ENCODE data around the gene NRAP. TPM values are rescaled to one million over a fixed set of nuclear protein-coding genes. Genes with fewer than 3 reads are reported as not detected.
A peak's percentile ranks its signal among the peaks of the same experiment; 100 is the strongest.

NRAP gene
- total and polyA plus RNA-seq, 10 of the 15 experiments (the other 5 are each of a cell fraction or from before 2014, with no cell fraction given), result not detected

GRCh38 chr10:113695691-113696090 is 31.9 kb upstream of the NRAP start:
- ChIA-PET POLR2A (no interaction called here), CTCF (no interaction called here), SMC1A (ENCODE audit: uncharacterized antibody, unreplicated experiment) (no interaction called here), RAD21 (ENCODE audit: unreplicated experiment) (no interaction called here)
- Histone ChIP-seq H3K9ac (ENCODE audit: control insufficient read depth, insufficient read depth, low read length) (no peak overlapping the region), H3K4me3 (no peak overlapping the region), H3K9me3 (replicated peaks; ENCODE audit: control insufficient read depth, insufficient read depth, low read length) (peaks cover 29% of the 10 kb centered on the region), H3K27me3 (replicated peaks in 1 of 2; ENCODE audit: control insufficient read depth in 2 of 2, insufficient read depth in 2 of 2, low read length in 1 of 2) (no peaks in the 10 kb centered on the region), H2AFZ (ENCODE audit: control insufficient read depth, low read depth, low read length) (no peak overlapping the region), H3K4me2 (ENCODE audit: control insufficient read depth, insufficient read depth) (no peak overlapping the region), H3K4me1 (ENCODE audit: control insufficient read depth, insufficient read depth, low read length) (no peaks in the 10 kb centered on the region), H3K27ac (ENCODE audit: control insufficient read depth, insufficient read depth) (no peak overlapping the region), H3K79me2 (ENCODE audit: control insufficient read depth, insufficient read depth, low read length) (peaks cover 13% of the 10 kb centered on the region), H4K20me1 (ENCODE audit: control insufficient read depth, insufficient read depth) (no peaks in the 10 kb centered on the region), H3K36me3 (ENCODE audit: control insufficient read depth in 2 of 2, insufficient read depth in 2 of 2, low read length in 1 of 2) (peaks cover 13 to 15% of the 10 kb centered on the region in 2 experiments; a peak in 3 of 4 replicates)
- DNase-seq (ENCODE audit: low read depth, low spot score) (no peak), ATAC-seq (no peak), FAIRE-seq (no peak)
- intact Hi-C loops (cut with micrococcal nuclease; ENCODE audit: unreplicated experiment), result no loop called here
- in situ Hi-C loops (cut with MboI), result loop anchor here (25.0 kb wide), 1 partner anchor 1117 kb away; the partner anchor contains the start of gene FHIP2A
- BruUV-seq (replicated peaks), result no TSS peak
- WGBS (ENCODE audit: insufficient coverage, insufficient replicate concordance, low lambda C conversion rate, missing lambda C conversion rate), result 100% methylated on average over 1 of the region's 1 CpG
- TF ChIP-seq USF2 (IDR thresholded peaks at IDR 0.05; ENCODE audit: borderline replicate concordance, low read depth, low read length) (no peak), KDM1A (IDR thresholded peaks at IDR 0.05; ENCODE audit: borderline replicate concordance) (no peak), CHD2 (IDR thresholded peaks at IDR 0.05; ENCODE audit: borderline replicate concordance, low read depth, low read length) (no peak), SPI1 (IDR thresholded peaks at IDR 0.05; ENCODE audit: borderline replicate concordance, insufficient read depth, low read depth, low read length) (no peak)

GRCh38 chr10:113693348-113693747 is 29.5 kb upstream of the NRAP start:
- Histone ChIP-seq H2AFZ (ENCODE audit: control insufficient read depth, low read depth, low read length) (no peak overlapping the region), H3K9ac (ENCODE audit: control insufficient read depth, insufficient read depth, low read length) (no peak overlapping the region), H3K4me1 (ENCODE audit: control insufficient read depth, insufficient read depth, low read length) (peaks cover 3% of the 10 kb centered on the region), H3K36me3 (ENCODE audit: control insufficient read depth in 2 of 2, insufficient read depth in 2 of 2, low read length in 1 of 2) (peaks cover 11 to 15% of the 10 kb centered on the region in 2 experiments; a peak in 3 of 4 replicates), H3K27me3 (replicated peaks in 1 of 2; ENCODE audit: control insufficient read depth in 2 of 2, insufficient read depth in 2 of 2, low read length in 1 of 2) (no peaks in the 10 kb centered on the region), H3K9me3 (replicated peaks; ENCODE audit: control insufficient read depth, insufficient read depth, low read length) (peaks cover 29% of the 10 kb centered on the region), H3K4me3 (no peak overlapping the region), H3K79me2 (ENCODE audit: control insufficient read depth, insufficient read depth, low read length) (peaks cover 29% of the 10 kb centered on the region), H4K20me1 (ENCODE audit: control insufficient read depth, insufficient read depth) (no peaks in the 10 kb centered on the region), H3K27ac (ENCODE audit: control insufficient read depth, insufficient read depth) (no peak overlapping the region), H3K4me2 (ENCODE audit: control insufficient read depth, insufficient read depth) (no peak overlapping the region)
- FAIRE-seq (no peak), ATAC-seq (no peak), DNase-seq (ENCODE audit: low read depth, low spot score) (no peak)
- 97% methylated on average over 2 of the region's 2 CpGs for WGBS (ENCODE audit: insufficient coverage, insufficient replicate concordance, low lambda C conversion rate, missing lambda C conversion rate)
- CTCF ChIA-PET, result interaction anchor here (0.7 to 1.6 kb wide), 5 partner anchors 9 to 46 kb away, joined by 3 to 5 read pairs (median 4); partner anchors contain the start of gene CASP7
- in situ Hi-C loops (cut with MboI), result loop anchor here (25.0 kb wide), 1 partner anchor 1119 kb away; the partner anchor contains the start of gene FHIP2A
- TF ChIP-seq CBX5 (IDR thresholded peaks at IDR 0.05; ENCODE audit: low read depth) (0 out of 2 replicates have a peak, but pooled peaks have one; percentile 74), EP300 (IDR thresholded peaks at IDR 0.05; ENCODE audit: borderline replicate concordance in 1 of 2, control insufficient read depth in 1 of 2, low read depth in 2 of 2, low read length in 2 of 2) (no peak), MLLT1 (IDR thresholded peaks at IDR 0.05) (no peak), RCOR1 (conservative IDR thresholded peaks at IDR 0.05; ENCODE audit: low read depth, low read length) (no peak), NBN (IDR thresholded peaks at IDR 0.05) (0 out of 2 replicates have a peak, but pooled peaks have one; percentile 47), ZNF207 (IDR thresholded peaks at IDR 0.05; ENCODE audit: borderline replicate concordance) (no peak)
- intact Hi-C loops (cut with micrococcal nuclease; ENCODE audit: unreplicated experiment), result no loop called here
- no TSS peak for BruUV-seq (replicated peaks)
- RAD21 ChIA-PET (ENCODE audit: unreplicated experiment), result interaction anchor here (1.0 kb wide), 1 partner anchor 9 kb away, joined by 4 read pairs; no protein-coding TSS in a partner anchor
- SMC1A ChIA-PET (ENCODE audit: uncharacterized antibody, unreplicated experiment), result interaction anchor here (1.0 to 1.6 kb wide), 2 partner anchors 11 to 105 kb away, joined by 3 read pairs; no protein-coding TSS in a partner anchor
- POLR2A ChIA-PET, result no interaction called here

Measured in GM12878 (cell line).